HG03460 (cell line): Measurements from ENCODE around the gene ATP11C.
"Not testable (repeated sequence)": the region's sequence is repeated elsewhere in the genome, so short reads cannot be mapped to it uniquely, and the experiment has no call there.

Experiments used
- ATAC-seq: cut with Tn5 transposase; IDR thresholded peaks from one replicate; pipeline ENCODE4 v1.9.1; 2021; ENCODE audit not compliant: unreplicated experiment

The ATP11C gene

DNA sequence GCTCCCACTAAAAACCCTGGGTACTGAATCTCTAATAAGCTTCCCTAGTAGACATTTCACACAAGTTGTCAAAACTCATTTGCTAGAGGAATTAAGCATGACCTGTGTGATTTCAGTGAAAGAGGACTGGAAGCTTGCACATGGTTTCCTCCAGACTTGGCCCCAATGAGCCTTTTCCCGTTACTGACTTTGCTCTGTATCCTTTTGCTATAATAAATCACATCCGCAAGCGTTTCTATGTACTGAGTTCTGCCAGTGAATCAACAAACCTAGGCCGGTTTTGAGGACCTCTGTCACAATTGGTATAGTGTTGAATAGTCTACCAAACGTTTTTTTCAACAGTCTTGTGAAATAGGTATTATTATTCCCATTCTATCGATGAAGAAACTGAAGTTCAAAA is 8.2 kb downstream of the ATP11C start:
- ATAC-seq, result no peak

- ATAC-seq, result no peak
Observed at GRCh38 chrX:139924069-139924695, 8.7 kb downstream of the ATP11C start.

- ATAC-seq, result not testable (repeated sequence)
Observed at GRCh38 chrX:139921142-139921541, 11.7 kb downstream of the ATP11C start.

- no peak for ATAC-seq
Observed at GRCh38 chrX:139920316-139920715, 12.5 kb downstream of the ATP11C start.

- ATAC-seq, result no peak
Observed at GRCh38 chrX:139914421-139914820, 18.4 kb downstream of the ATP11C start.

DNA sequence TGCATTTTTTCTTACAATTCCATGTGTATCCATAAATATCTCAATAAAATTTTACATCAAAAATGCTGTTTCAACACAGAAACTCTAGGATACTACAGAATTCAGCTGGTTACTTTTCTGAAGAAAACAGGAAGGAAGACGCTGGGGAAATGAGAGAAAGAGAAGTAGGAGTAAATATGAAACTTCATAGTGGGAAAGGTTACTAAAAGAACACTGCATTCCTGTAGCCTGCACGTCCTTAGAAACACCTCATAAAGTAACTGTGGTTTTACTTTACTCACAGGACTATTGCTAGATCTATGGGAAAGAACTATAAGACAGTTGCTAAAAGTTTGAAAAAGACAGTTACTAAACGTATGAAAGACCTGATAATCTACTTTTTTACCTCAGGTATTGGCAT is 23.1 kb downstream of the ATP11C start:
- peak; percentile 64 for ATAC-seq

DNA sequence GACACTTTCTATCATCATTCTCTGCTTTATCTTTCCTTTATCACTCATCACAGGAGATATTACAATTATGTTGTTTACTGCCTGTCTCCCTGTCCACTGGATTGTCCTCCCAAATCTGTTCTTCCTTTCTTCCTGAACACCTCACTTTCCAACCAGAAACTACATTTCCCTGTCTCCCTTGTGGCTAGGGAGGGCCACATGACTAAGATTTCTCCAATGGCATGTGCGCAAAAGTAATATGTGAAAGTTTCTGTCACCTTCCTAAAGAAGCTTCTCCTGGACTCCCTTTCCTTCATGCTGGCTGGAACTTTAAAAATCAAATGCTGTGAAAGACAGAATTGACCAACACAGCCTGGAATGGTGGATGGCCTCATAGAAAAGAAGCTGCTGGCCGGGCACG is 25.8 kb downstream of the ATP11C start:
- ATAC-seq, result no peak

DNA sequence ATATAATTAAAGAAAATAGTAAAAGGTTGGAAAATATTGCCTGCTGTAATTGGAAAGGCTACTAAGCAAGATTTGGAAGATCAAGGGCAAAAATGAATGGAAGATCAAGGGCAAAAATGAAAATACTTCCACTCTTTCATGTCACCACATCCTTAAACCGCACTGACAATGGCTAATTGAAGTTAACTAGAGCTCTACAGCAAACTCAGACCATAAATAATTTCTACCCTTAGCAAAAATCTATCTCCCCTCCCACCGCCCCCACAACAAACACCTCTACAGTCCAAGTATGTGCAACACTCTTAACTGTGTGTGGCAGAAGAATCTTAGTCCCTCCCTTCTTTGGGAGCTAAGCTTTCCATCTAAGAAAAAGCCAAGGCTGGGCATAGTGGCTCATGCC is 27.1 kb downstream of the ATP11C start:
- no peak for ATAC-seq

DNA sequence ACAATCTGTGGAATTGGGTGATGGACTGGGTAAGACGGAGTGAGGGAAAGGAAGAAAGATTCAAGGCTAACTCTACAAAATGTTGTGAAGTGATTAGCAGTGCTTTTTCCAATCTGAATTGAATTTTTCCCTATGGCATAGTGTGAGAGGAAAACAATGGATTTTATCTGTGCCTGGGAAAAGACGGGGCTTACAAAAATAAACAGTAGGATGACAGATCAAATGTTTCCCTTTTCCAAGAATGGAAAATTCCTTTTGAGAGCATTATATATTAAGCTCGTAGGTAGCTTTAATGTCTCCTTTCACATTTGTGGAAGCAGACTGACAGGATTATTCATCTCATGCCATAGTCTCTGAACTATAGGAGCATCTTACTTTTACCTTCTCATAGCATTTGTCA is 27.8 kb downstream of the ATP11C start:
- ATAC-seq, result no peak

DNA sequence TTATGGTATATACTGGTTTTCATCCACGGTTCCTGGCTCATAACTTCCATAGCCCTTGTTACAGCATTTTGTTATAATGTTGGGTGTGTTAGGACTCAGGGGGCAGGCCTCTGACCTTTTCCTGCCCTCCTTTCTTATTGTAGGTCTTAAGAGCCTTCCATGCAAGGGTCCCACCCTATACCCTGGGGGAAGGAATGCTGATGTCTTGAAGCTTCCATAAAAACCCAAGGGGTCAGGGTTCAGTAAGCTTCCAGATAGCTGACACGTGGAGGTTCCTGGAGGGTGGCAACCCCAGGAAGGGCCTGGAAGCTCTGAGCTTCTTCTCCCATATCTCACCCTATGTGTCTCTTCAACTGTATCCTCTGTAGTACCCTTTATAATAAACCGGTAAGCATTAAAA is 29.6 kb downstream of the ATP11C start:
- no peak for ATAC-seq

DNA sequence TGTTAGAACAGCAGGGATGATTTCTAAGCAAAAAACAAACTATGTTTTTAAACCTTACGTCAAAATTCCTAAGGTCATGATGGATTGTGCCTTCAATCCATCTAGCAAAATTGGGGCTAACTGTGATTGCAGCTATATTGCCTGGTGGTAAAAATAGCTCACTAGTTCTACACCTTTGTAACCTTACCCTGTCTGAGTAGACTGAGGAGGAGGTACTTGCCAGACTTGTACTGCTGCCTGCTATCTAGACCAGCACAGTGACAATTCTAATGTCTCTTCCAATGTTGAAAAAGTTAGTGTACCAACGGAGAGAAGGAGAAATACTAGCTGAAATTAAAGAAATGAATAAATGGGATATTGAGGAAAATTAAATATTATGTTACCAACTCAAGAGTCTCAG is 30.3 kb downstream of the ATP11C start:
- ATAC-seq, result no peak

DNA sequence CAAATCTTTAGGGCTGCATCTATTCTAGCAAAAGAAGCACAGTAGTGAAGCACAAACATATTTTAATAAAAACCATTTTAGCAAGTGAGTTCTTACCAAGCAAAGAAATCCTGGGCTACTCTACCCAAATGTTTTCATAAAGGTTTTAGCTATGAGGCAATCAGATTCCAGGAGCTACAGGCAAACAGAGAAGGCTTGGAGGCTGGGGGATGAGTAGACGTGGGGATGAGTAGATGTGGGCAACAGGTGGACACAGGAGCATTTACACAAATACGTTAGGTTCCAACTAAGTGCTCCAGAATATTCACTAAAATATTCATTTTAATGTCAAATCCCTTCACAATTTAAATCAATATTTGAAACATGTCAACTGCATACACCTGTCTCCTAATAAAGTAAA is 34.5 kb downstream of the ATP11C start:
- ATAC-seq, result no peak

GRCh38 chrX:139892512-139892911 is 40.3 kb downstream of the ATP11C start:
- peak; percentile 56 for ATAC-seq

DNA sequence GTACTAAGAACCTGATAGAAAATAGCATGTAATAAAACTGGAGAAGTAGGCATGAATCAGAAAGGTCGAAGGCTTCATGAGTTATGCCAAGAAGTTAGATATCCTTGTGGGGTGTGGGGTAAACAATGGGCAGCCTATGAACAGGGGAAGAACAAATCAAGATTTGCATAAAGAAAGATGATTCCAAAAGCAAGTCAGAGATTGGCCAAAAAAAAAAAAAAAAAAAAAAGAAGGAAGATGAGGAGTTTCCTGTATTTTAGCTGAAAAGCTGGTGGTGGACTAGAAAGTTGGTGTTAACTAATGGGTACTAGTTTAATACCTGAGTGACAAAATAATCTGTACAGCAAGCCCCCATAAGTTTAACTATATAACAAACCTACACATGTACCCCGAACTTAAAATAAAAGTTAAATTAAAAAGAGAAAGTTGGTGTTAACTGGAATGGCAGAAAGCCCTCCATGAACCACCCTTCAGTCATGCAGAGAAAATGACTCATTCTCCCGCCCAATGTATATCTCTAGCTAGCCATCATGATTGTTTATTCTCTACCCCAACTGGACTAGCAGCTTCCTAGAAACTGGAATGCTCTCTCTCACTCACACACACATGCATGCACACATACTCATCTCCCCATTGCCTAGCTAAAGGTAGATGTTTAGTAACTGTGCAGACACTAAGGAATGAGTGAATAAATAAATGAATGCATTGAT is 41.7 kb downstream of the ATP11C start:
- no peak for ATAC-seq

- no peak for ATAC-seq
Observed at GRCh38 chrX:139889760-139890159, 43.1 kb downstream of the ATP11C start.

GRCh38 chrX:139883984-139884383 is 48.9 kb downstream of the ATP11C start:
- ATAC-seq, result no peak

GRCh38 chrX:139882299-139882698 is 50.6 kb downstream of the ATP11C start:
- ATAC-seq, result no peak

- no peak for ATAC-seq
Observed at GRCh38 chrX:139881572-139881971, 51.3 kb downstream of the ATP11C start.

DNA sequence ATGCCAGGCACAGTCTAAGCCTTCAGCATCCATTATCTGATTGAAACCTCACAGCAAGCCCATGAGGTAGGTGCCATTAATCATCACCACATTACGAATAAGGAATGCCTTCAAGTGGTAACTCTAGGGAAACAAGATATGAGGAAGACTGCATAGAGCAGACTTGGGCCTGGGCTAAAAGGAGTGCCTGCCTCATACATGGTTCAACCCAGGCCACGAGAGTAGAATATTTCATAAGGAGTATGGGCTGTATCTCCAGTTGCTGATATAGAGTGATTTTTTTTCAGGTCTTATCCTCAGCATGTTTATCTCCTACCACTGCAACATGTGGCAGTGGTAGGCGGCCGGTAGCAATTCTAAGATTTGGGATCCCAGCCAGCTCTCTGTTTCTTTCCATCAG is 51.7 kb downstream of the ATP11C start:
- no peak for ATAC-seq

DNA sequence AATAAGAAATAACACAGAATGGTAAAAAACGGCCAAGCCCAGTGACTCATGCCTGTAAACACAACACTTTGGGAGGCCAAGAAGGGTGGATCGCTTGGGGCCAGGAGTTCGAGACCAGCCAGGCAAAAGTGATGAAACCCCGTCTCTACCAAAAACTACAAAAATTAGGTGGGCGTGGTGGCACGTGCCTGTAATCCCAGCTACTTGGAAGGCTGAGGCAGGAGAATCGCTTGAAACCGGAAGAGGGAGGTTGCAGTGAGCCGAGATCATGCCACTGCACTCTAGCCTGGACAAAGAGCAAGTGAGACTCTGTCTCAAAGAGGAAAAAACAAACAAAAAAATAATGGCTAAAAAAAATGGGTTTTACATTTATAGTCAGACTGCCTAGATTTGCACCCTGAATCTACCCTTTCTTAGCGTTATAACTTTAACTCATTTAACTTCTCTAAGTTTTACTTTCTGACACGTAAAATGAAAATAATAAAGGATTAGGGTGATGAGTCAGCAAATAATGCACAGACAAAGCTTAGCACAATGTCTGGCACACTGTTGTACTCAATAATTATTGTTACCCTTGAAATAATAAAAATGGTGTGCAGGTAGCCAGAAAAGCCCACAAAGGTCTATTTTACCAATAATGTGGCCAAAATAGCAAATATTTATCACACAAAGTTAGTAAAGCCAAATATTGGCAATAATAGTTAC is 55.0 kb downstream of the ATP11C start:
- no peak for ATAC-seq

DNA sequence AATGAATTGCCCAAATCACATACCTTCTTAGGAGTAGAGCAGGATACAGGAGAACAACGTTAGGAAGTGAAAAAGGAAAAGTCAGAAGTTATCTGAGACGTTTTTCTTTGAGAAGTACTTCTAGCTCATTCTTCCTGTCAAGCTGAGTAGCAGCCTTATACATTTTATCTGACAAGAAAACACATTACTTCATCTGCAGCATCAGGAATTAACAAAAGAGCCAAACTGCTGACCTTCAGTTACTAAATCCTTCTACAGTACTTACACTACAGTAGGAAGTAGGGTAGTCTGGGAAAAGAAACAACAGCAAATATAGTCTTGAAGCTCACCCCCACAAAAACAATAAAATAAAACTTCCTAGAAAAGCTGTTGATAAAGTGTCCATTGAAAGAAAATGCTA is 57.0 kb downstream of the ATP11C start:
- ATAC-seq, result no peak

GRCh38 chrX:139869796-139870195 is 63.1 kb downstream of the ATP11C start:
- ATAC-seq, result no peak
